ENCODE measurements around the gene SAMD14.

GRCh38 chr17:50094243-50094752 lies 35.7 kb downstream of the SAMD14 start:
- TF ChIP-seq CTCF (conservative IDR thresholded peaks at IDR 0.05) (peak; percentile 96), ZFX (IDR thresholded peaks at IDR 0.05) (no peak)

Data from C4-2B (cell line).